Right forelimb (tissue), 1 donor: Measurements from ENCODE around the gene TAAR9.
A peak's percentile ranks its signal among the peaks of the same experiment; 100 is the strongest.
"Not testable (repeated sequence)": the region's sequence is repeated elsewhere in the genome, so short reads cannot be mapped to it uniquely, and the experiment has no call there.

Experiments
- DNase-seq: peaks from one replicate; pipeline ENCODE4 v3.0.0-alpha.2; 2018

The TAAR9 gene

DNA sequence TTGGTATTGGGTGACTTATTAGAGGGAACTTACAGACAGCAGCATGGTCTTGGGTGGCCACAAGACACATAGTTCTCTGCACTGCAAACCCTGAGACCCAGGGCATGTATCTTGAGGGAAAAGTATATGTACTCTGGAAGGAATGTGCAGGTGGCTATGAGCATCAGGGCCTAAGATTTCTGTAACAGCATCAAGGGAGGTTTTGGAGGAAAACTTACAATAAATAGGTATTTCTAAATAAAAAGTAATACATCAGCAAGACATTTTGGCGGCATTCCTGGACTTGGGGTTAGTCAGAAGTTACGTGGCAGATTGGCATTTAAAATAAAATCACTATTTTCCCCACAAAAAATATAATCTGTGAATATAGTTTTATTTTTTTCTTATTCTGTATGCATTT, 17.1 kb upstream of the TAAR9 start:
- DNase-seq = no peak

DNA sequence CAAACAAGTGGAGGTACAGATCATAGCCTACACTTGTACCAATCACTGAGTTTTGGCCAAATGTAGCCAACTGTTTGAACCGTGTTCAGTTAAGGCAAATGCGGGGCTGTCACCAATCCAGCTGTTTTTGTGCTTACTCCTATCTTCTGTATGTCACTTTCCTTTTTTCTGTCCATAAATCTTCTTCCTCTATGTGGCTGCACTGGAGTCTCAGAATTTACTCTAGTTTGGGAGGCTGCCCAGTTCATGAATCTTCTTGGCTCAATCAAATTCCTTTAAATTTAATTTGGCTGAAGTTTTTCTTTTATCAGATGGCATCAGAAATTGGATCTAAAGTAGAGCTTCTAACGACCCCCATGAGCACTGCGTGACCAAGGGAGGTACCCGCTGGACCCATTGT, 13.4 kb upstream of the TAAR9 start:
- DNase-seq = no peak

DNA sequence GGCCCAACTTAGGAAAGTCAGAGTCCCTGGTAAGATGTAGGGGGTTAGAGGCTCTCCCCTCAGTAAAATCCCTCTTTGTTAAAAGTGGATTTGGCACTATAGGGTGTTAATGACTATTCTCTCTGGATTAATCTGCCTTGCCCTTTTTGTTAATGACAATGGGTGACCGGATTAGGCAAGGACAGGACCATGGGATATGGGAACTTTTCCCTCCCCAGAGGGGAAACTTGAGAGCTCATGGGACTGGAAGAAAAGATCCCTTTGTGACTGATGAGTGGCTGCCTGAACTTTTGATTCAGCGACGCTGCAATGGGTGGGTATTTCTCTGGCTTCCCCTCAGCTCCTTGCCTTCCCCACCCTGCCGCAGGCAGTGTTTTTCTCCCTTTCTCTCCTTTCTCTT, 12.2 kb upstream of the TAAR9 start:
- DNase-seq = no peak

DNA sequence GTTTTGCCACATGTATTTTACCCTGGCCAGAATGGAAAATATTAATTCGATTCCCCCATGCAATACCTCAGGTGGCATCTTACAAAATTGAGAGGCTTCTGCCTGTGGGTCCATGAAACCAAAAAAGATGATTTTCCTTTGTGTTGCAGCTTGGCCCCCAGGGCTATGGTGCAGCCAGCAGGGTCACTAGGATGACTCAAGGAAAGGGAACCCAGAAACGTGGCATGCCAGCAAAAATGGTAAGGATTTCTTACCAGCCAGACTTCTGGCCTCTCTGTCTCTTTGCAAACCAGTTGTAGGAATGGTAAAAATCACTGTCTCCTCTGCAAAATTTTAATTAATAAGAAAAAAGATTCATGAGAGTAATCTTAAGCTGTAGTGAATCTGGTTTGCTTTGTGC, 11.6 kb upstream of the TAAR9 start:
- DNase-seq = no peak

DNA sequence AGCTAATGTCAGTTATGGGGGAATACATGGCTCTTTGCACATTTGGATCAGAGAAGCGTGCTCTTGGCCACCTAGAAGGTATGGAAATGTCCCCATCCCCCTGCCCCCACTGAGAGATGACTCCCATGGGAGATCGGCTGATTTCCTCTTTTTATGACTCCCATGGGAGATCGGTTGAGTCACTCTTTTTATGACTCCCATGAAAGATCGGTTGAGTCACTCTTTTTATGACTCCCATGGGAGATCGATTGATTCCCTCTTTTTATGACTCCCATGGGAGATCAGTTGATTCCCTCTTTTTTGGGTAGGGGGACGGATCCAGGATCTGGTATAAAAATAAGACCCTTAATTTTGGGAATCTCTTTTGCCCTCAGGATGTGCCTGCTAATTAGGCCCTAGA, 10.3 kb upstream of the TAAR9 start:
- DNase-seq = no peak

DNA sequence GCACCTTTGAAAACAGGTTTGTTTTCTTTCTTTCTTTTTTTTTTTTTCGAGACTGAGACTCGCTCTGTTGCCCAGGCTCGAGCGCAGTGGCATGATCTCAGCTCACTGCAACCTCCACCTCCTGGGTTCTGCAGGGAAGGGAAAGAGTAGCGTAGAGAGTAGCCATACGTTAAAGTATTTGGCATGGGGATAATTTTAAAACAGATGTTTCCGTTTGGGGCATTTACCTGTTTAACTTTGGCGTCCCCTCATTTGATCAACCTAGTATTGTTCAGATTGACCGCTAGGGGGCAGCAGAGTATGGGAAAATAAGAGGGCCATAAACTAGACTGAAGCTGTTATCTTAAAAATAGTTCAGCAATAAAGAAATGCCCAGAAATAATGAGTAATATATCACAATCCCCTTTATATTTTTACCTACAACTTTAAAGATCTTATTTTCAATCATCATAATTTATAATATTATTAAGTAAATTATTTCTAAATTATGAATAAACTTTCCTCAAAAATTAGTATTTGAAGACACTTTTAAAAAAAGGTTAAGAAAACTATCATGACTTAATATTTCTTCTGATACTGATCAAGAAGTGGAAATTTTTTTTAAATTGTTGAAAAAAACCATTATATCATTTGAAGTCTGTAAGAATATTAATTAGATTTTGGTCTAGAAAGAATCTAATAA, 7.6 kb upstream of the TAAR9 start:
- peak; percentile 73 for DNase-seq

DNA sequence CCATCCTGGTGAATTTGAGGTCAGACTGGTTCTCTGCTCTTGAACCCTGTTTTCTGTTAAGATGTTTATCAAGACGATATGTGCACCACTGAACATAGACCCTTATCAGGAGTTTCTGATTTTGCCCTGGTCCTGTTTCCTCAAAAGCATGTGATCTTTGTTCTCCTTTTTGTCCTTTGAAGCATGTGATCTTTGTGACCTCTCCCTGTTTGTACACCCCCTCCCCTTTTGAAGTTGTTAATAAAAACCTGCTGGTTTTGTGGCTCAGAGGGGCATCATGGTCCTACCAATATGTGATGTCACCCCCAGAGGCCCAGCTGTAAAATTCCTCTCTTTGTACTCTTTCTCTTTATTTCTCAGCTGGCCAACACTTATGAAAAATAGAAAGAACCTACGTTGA, 3.5 kb upstream of the TAAR9 start:
- DNase-seq = not testable (repeated sequence)

- no peak for DNase-seq
Measured at GRCh38 chr6:132537145-132537544, 932 bp upstream of the TAAR9 start.

DNA sequence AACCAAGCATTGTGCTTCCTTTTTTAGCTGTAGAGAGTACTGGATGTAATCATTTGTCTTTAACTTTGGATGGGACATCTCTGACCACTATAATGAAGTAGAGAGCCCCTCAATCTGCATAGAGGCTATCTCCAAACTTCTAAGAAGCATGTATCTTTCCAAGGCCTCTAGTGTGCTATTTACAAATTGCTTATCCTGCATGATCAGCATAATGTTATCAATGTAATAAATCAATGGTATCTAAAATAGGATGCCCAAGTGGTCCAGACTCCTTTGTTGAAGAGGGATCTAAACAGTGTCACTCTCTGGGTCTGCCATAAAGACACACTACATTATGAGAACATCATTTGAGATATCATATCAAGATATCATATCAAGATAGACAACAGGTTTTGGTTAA, 6.7 kb downstream of the TAAR9 start:
- DNase-seq = no peak

- no peak for DNase-seq
Measured at GRCh38 chr6:132548746-132549463, 10.8 kb downstream of the TAAR9 start.

GRCh38 chr6:132551214-132551613, 13.1 kb downstream of the TAAR9 start:
- DNase-seq = no peak

- no peak for DNase-seq
Measured at GRCh38 chr6:132552372-132552771, 14.3 kb downstream of the TAAR9 start, which contains the start of gene TAAR8. TAAR8 (plus strand) TSS chr6:132552672; CDS start chr6:132552693, 21 bp downstream.

DNA sequence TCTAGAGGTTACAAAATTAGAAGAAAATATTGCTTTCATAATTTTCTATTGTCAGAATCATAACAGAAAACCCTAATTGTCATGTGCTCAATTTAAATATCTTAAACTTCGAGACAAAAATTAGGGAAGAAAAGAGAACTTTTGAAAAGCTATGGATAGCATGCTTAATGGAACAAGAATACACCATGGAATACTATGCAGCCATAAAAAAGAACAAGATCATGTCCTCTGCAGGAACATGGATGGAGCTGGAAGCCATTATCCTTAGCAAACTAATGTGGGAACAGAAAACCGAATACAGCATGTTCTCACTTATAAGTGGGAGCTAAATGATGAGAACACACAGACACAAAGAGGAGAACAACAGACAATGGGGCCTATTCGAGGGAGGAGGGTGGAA, 22.0 kb downstream of the TAAR9 start:
- not testable (repeated sequence) for DNase-seq

GRCh38 chr6:132566404-132566803, 28.3 kb downstream of the TAAR9 start:
- no peak for DNase-seq

GRCh38 chr6:132567566-132567965, 29.5 kb downstream of the TAAR9 start:
- DNase-seq = no peak

- DNase-seq = no peak
Measured at GRCh38 chr6:132568611-132569010, 30.5 kb downstream of the TAAR9 start.

DNA sequence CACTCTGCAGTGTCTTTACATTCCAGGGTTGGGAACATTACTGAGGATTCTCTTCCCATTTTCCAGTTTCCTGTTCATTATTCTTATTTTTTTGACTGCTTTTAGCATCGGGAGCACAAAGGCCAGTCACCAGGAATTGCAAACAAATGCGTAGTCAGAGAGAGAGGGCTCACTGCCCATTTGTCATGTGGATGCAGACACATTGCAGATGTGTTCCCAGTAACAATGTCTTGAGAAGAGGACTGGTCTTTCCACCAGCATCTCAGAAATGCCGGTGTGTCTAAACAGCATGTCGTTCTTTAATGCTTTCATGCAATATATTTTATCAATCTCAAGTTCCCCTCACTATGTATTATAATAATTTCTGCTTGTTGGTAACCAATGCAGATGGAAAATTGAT, 31.1 kb downstream of the TAAR9 start:
- DNase-seq = no peak

GRCh38 chr6:132570221-132570777, 32.2 kb downstream of the TAAR9 start, which contains the start of gene TAAR6:
TAAR6 (plus strand) TSS chr6:132570322; CDS start chr6:132570322, 0 bp downstream.
- no peak for DNase-seq

DNA sequence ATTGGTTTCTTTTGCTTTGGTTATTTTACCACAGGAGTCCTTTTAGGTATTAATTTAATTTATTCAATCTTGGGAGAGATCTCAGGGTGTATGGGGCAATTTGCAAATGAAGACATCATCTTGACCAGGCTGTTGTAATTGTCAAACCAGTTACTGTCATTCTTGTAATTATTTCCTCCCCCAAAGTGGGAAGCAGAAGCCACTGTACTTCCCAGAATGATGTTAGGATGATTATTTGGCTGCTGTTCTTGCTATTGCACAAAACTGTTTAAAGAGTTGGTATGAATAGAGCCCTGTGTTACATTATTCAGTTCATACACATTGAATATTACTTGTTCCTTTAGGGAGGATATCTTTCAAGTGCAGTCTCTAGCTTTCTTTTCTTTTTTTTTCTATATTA, 33.7 kb downstream of the TAAR9 start:
- no peak for DNase-seq

- DNase-seq = no peak
Measured at GRCh38 chr6:132584698-132585097, 46.6 kb downstream of the TAAR9 start.

GRCh38 chr6:132587424-132587823, 49.3 kb downstream of the TAAR9 start:
- no peak for DNase-seq
